HEK293 (cell line): ENCODE results near the gene RPRD2.
A peak's percentile ranks its signal among the peaks of the same experiment; 100 is the strongest.
"Not testable (repeated sequence)": the region's sequence is repeated elsewhere in the genome, so short reads cannot be mapped to it uniquely, and the experiment has no call there.

ENCODE experiments used
- CTCF ChIA-PET: fragments of 350-600 bp; formaldehyde crosslinking; extraction: SDS; loops from one replicate; lab custom pipeline; 2021; ENCODE audit warnings: antibody characterized with exemption; lab: Yijun Ruan, JAX
- POLR2A ChIA-PET: fragments of 300-600 bp; formaldehyde crosslinking; extraction: SDS; loops from one replicate; lab custom pipeline; 2020; ENCODE audit warnings: antibody characterized with exemption, inconsistent platforms; lab: Yijun Ruan, JAX
- H3K27ac ChIP-seq: fragments of 200-500 bp; sonication (Bioruptor generic); 2 replicates; pipeline ENCODE4 v1.5.1; 2014; ENCODE audit warnings: low read depth, low read length, control low read depth, inconsistent platforms; ENCODE audit errors: extremely low read depth
- H3K36me3 ChIP-seq, 2 experiments: fragments of 200-500 bp in 1 of 2; sonication (Bioruptor generic) in 1 of 2; 1 replicate in 1 of 2; 2 replicates in 1 of 2; pipeline ENCODE4 v1.5.1; 2014 to 2017; ENCODE audit warnings: inconsistent platforms in 2 of 2, low read length in 2 of 2; ENCODE audit not compliant: control insufficient read depth in 2 of 2, insufficient read depth in 1 of 2
- H3K4me1 ChIP-seq: fragments of 200-500 bp; sonication (Bioruptor generic); 2 replicates; pipeline ENCODE4 v1.5.1; 2014; ENCODE audit warnings: mild to moderate bottlenecking, low read length, inconsistent platforms; ENCODE audit not compliant: control insufficient read depth, insufficient read depth
- H3K4me3 ChIP-seq: 2 replicates; pipeline ENCODE4 v1.5.1; 2011; ENCODE audit warnings: low read depth, mild to moderate bottlenecking, control low read depth, low read length, moderate library complexity
- H3K9me3 ChIP-seq: fragments of 200-500 bp; sonication (Bioruptor generic); 2 replicates; pipeline ENCODE4 v1.5.1; 2014; ENCODE audit warnings: low read depth, low read length, inconsistent platforms; ENCODE audit not compliant: control insufficient read depth, insufficient read depth
- KLF17 ChIP-seq: fragments of 450-650 bp; formaldehyde crosslinking; IDR thresholded peaks from 2 replicates; pipeline ENCODE4 v1.5.1; 2016; ENCODE audit warnings: missing biosample characterization, missing genetic modification characterization
- KLF7 ChIP-seq: fragments of 450-650 bp; formaldehyde crosslinking; IDR thresholded peaks from 2 replicates; pipeline ENCODE4 v1.5.1; 2016; ENCODE audit warnings: missing biosample characterization, missing genetic modification characterization, borderline replicate concordance
- ZFP41 ChIP-seq: fragments of 450-650 bp; formaldehyde crosslinking; IDR thresholded peaks from 2 replicates; pipeline ENCODE4 v1.5.1; 2016; ENCODE audit warnings: missing biosample characterization, missing genetic modification characterization, borderline replicate concordance
- ZNF121 ChIP-seq: fragments of 450-650 bp; formaldehyde crosslinking; IDR thresholded peaks from 2 replicates; pipeline ENCODE4 v1.5.1; 2016; ENCODE audit warnings: missing biosample characterization, missing genetic modification characterization
- ZNF140 ChIP-seq: fragments of 450-650 bp; formaldehyde crosslinking; IDR thresholded peaks from 2 replicates; pipeline ENCODE4 v1.5.1; 2016; ENCODE audit warnings: missing biosample characterization, missing genetic modification characterization
- ZNF146 ChIP-seq: fragments of 450-650 bp; formaldehyde crosslinking; IDR thresholded peaks from 2 replicates; pipeline ENCODE4 v1.5.1; 2016; ENCODE audit warnings: missing biosample characterization, missing genetic modification characterization
- ZNF19 ChIP-seq: fragments of 450-650 bp; formaldehyde crosslinking; IDR thresholded peaks from 2 replicates; pipeline ENCODE4; 2016; ENCODE audit warnings: missing biosample characterization, missing genetic modification characterization, low read depth
- ZNF214 ChIP-seq: fragments of 450-650 bp; formaldehyde crosslinking; IDR thresholded peaks from 2 replicates; pipeline ENCODE4 v1.5.1; 2017; ENCODE audit warnings: missing biosample characterization, mild to moderate bottlenecking, missing genetic modification characterization, borderline replicate concordance
- ZNF529 ChIP-seq: fragments of 450-650 bp; formaldehyde crosslinking; IDR thresholded peaks from 2 replicates; pipeline ENCODE4 v1.5.1; 2017; ENCODE audit warnings: missing genetic modification characterization, missing biosample characterization; ENCODE audit not compliant: insufficient replicate concordance
- ZNF580 ChIP-seq: fragments of 450-650 bp; formaldehyde crosslinking; IDR thresholded peaks from 2 replicates; pipeline ENCODE4 v1.5.1; 2016; ENCODE audit warnings: missing biosample characterization, missing genetic modification characterization
- ZNF596 ChIP-seq: fragments of 450-650 bp; IDR thresholded peaks from 2 replicates; pipeline ENCODE4 v1.5.0; 2018; ENCODE audit warnings: missing biosample characterization, mild to moderate bottlenecking, missing genetic modification characterization, moderate library complexity
- ZNF658 ChIP-seq: fragments of 450-650 bp; formaldehyde crosslinking; IDR thresholded peaks from 2 replicates; pipeline ENCODE4; 2016; ENCODE audit warnings: missing biosample characterization, missing genetic modification characterization
- ZSCAN30 ChIP-seq: fragments of 450-650 bp; IDR thresholded peaks from 2 replicates; pipeline ENCODE4 v1.5.1; 2018; ENCODE audit warnings: missing biosample characterization, mild to moderate bottlenecking, missing genetic modification characterization, moderate library complexity
- ZSCAN4 ChIP-seq: fragments of 450-650 bp; formaldehyde crosslinking; IDR thresholded peaks from 2 replicates; pipeline ENCODE4 v1.5.1; 2017; ENCODE audit warnings: missing biosample characterization, missing genetic modification characterization

RPRD2 gene

GRCh38 chr1:150388241-150388640 lies 24.3 kb downstream of the RPRD2 start:
- CTCF ChIA-PET, result interaction anchor here (0.6 to 1.2 kb wide), 2 partner anchors 8 to 50 kb away, joined by 3 to 5 read pairs; no protein-coding TSS in a partner anchor
- POLR2A ChIA-PET, result no interaction called here
- no peak overlapping the region for H3K27ac ChIP-seq
- H3K36me3 ChIP-seq, result no peaks in the 10 kb centered on the region; a peak in 1 of 3 replicates
- TF ChIP-seq ZNF658 (tag by site-specific recombination), result no peak
- no peak for TF ChIP-seq KLF7 (tag by site-specific recombination)
- TF ChIP-seq, all 188 proteins: peak for 0
- no peak overlapping the region for H3K4me3 ChIP-seq
- no peaks in the 10 kb centered on the region for H3K9me3 ChIP-seq
- H3K4me1 ChIP-seq, result peaks cover 10% of the 10 kb centered on the region; the same call in 1 of the 2 replicates

- Histone ChIP-seq H3K36me3 (no peaks in the 10 kb centered on the region; a peak in 1 of 3 replicates), H3K27ac (0 out of 2 replicates have a peak overlapping the region, but pooled peaks have one; percentile 5), H3K4me1 (peaks cover 10% of the 10 kb centered on the region; the same call in 1 of the 2 replicates), H3K9me3 (no peaks in the 10 kb centered on the region), H3K4me3 (no peak overlapping the region)
- POLR2A ChIA-PET, result interaction anchor here (0.5 to 1.6 kb wide), 2 partner anchors 26 to 487 kb away, joined by 3 to 9 read pairs; partner anchors contain the start of genes ARNT and RPRD2
- TF ChIP-seq ZFP41, result no peak
- no peak for TF ChIP-seq KLF17 (tag by site-specific recombination)
- TF ChIP-seq ZSCAN30 (tag by site-specific recombination), result no peak
- TF ChIP-seq ZNF596, result no peak
- no peak for TF ChIP-seq ZNF529 (tag by site-specific recombination)
- no peak for TF ChIP-seq ZNF19
- CTCF ChIA-PET, result interaction anchor here (0.6 kb wide), 1 partner anchor 1604 kb away, joined by 4 read pairs; the partner anchor contains the start of gene S100A10
Observed at GRCh38 chr1:150389650-150390049, 25.7 kb downstream of the RPRD2 start.

- H3K27ac ChIP-seq, result no peak overlapping the region
- no peak for TF ChIP-seq ZNF214 (tag by site-specific recombination)
- TF ChIP-seq ZNF121, result peak; percentile 91; the same call in 1 of the 2 replicates
- TF ChIP-seq ZNF140 (tag by site-specific recombination), result no peak
- peaks cover 6% of the 10 kb centered on the region; the same call in 1 of the 2 replicates for H3K4me1 ChIP-seq
- no peak overlapping the region for H3K4me3 ChIP-seq
- ChIA-PET POLR2A (interaction anchor here (0.7 kb wide), 1 partner anchor 54 kb away, joined by 3 read pairs; no protein-coding TSS in a partner anchor), CTCF (no interaction called here)
- H3K9me3 ChIP-seq, result no peaks in the 10 kb centered on the region
- peaks cover 0 to 1% of the 10 kb centered on the region in 2 experiments; a peak in 1 of 3 replicates for H3K36me3 ChIP-seq
Observed at GRCh38 chr1:150392627-150393026, 28.7 kb downstream of the RPRD2 start.

GRCh38 chr1:150395115-150395514 lies 31.2 kb downstream of the RPRD2 start:
- peak; percentile 99 for TF ChIP-seq ZNF146
- TF ChIP-seq ZNF580 (tag by site-specific recombination), result peak; percentile 59; the same call in 1 of the 2 replicates
- peak; percentile 85 for TF ChIP-seq ZSCAN4 (tag by site-specific recombination)
- TF ChIP-seq, all 188 proteins: peak for 3; not testable (repeated sequence) for 185
- H3K36me3 ChIP-seq, H3K4me3 ChIP-seq, CTCF ChIA-PET, H3K9me3 ChIP-seq, POLR2A ChIA-PET, H3K27ac ChIP-seq, H3K4me1 ChIP-seq: not testable (repeated sequence)
